CD4-positive, alpha-beta T cell treated with Interleukin-17A for 4 hours (primary cell): ENCODE results near the gene HAVCR2.

ENCODE experiments used
- DNase-seq: peaks from one replicate; pipeline ENCODE4 v3.0.0-alpha.2; 2020; ENCODE audit warnings: mixed read lengths

Gene HAVCR2

DNA sequence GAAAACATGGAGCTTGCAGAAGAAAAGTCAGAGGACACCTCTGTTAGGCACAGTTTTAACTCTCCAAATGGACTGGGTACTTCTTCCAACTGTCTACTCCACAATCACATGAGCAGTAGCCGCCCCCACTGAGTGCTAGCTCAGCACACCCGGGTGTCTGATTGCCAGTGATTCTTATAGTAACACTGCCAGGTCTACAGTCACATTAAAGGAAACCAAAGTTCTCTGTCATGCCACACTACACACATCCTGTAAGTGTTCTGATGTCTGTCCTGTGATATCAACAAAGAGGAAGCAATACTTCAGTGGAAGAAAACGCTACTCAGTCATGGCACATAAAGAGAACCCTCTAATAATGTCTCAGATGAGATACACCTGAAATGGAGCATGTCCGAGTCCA, at the start of gene HAVCR2:
TSS of gene HAVCR2 (minus strand) at position 69 of the 400 bp plus-strand sequence. CDS start at position 8, 61 bp downstream.
- DNase-seq: peak; percentile 70

DNA sequence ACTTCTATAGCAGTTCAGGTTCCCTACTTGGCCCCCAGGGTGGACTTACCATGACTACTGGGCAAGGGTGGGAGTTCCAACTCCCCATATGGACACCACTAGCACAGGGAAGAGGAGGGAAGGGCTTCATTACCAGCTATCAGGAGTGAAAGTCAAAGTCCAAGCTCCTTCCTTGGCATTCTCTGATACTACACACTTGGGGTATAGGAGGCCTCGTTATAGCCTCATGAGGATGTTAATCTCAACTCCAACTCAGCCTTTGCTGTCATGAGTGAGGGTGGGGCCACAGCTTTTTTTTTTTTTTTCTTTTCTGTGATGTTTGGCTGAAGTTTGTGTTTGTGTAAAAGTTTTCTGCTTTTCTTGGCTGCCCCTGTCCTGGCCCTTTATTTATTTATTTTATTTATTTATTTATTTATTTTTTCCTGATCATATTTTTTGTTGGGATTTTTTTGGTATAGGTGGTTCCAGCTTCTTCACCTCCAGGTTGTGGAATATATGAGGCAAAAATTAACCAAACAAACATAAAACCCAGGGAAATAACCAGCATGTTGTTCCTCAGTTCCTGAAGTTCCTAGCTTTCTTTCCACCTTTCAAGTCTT, 48.5 kb upstream of the HAVCR2 start:
- no peak for DNase-seq

DNA sequence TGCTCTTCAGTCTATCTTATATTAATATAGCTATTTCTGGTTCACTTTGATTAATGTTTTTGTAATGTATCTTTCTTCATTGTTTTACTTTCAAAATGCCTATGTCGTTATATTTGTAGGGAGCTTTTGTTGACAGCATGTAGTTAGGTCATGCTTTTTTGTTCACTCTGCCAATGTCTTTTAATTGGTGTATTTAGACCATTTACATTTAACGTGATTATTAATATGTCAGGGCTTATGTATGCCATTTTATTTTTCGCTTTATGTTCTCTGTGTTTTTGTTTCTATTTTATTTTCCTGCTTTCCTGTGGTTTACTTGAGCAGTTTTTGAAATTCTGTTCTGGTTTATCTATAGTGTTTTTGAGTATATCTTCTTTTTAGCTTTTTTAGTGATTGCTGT, 46.5 kb upstream of the HAVCR2 start:
- no peak for DNase-seq

DNA sequence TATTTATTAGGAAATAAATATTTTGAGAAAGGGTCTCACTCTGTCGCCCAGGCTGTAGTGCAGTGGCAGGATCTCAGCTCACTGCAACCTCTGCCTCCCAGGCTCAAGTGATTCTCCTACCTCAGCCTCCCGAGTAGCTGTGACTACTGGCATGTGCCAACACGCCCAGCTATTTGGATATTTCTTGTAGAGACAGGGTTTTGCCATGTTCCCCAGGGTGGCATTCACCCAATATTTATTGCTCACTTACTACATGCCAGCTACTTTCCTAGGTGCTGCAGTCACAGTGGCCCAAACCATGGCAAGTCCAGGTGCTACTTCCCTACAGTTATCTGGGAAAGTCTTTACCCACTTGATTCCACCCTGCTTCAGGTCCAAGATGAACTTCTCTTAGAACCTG, 42.2 kb upstream of the HAVCR2 start:
- no peak for DNase-seq

DNA sequence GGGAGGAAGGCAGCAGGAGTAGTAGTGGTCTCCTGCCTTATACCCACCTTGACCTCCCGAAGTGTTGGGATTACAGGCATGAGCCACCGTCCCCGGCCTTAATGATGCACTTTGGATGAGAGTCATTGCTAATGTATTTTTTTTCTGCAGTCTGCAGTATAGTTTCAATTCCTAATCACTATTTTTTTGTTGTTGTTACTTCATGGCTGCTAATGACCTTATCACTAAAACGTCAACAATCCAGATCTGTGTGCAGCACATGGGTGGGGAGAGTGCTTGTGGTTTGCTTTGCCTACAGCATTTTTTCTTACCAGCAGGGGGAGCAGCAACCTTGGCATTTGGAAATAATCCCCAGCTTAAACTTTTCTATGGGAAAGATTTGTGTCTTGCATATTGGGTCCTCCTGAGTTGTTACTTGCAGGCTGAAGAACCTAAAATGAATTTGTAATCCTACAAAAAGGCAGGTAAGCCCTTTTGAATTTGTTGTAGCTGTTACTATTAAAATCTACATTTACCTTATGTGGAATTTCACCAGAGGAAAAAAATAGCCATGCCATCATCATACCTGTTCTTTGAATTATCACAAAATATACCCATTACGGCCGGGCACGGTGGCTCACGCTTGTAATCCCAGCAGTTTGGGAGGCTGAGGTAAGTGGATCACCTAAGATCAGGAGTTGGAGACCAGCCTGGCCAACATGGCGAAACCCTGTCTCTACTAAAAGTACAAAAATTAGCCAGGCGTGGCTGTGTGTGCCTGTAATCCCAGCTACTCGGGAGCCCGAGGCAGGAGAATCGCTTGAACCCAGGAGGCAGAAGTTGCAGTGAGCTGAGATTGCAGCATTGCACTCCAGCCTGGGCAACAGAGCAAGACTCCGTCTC, 40.1 kb upstream of the HAVCR2 start:
- DNase-seq: peak; percentile 89

DNA sequence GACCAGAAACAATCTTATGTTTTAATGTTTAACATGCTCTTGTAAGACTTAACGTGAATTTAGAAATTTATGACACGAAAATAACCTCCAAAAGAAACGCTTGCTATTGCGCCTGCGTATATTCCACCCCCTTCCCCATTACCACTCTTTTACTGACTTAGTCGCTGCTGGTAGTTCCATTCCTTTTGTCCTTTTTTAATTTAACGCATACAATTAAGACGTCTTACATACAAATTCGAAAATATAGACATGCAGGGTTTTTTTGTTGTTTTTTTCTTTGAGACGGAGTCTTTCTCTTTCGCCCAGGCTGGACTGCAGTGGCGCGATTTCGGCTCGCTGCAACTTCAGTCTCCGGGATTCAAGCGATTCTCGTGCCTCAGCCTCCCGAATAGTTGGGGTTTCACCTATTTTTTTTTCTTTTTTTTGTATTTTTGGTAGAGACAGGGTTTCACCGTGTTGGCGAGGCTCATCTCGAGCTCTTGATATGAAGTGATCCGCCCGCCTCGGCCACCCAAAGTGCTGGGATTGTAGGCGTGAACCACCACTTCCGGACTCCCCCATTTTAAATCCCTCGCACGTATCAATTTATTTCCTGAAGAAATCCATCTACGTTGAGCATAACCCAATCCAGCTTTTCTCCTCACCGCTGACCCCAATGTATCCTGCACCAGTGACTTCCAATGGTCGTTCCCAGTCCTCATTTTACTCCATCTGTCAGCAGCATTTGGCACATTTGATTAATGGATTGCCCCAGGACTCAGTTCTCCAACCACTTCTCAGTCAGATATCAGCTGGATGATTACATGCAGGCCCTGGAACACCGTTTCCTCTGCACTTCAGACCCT, 34.5 kb upstream of the HAVCR2 start:
- DNase-seq: peak; percentile 66

DNA sequence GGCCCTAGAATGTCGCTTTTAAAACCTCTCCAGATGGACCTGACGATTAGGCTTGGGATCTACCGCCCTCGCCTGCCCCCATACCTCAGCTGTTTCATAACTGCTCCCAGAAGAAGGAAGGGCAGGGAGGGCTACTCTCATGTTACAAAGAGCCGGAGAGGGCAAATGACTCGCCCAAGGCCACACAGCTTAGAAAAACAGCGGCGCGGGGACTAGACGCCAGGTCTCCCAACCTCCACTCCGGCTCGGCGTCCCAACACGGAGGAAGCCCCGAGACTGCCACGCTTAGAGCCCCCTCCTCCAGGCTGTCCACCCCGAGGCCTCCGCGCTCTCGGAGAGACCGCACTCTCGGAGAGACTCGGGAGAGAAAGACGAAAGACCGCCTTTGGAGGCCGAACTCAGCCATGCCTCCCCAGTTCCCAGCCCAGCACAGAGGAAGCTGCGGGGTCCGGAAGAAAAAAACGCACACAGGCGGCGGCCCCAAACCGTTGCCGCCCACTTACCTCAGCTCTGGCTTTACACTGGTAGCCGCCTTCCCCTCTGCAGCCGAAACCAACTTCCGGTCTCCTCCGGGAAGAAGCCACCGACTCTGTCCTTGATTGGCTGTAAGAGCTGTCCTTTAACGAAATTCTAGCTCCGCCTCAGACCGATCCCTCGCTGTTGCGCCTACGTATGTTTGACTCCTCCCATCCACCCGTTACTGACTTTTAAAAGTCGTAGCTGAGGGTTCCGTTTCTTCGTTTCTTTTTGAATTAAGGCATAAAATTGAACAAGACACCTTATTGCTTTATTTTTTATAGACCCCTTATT, 33.7 kb upstream of the HAVCR2 start, which contains the start of gene MED7:
TSS of gene MED7 (minus strand) at position 549 of the 810 bp plus-strand sequence. CDS start 3,434 bp downstream, outside the sequence.
- peak; percentile 90 for DNase-seq

DNA sequence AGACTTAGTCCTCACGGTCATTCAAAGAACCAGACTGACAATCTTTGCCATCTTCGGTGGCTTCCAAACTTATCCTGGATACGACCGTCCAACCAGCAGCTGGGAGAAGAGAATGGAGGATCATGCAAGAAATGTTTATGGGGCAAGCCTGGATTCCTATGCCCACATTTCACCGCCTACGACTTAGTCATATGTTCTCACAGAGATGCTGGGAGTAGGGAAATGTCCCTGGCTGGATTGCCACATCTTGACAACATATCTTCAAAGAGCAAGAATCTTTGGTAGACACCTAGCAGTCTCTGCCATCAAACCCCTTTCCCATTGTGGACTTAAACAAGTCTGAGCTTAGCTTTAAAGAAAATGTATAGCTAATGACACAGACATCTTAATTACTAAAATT, 28.8 kb upstream of the HAVCR2 start:
- no peak for DNase-seq

DNA sequence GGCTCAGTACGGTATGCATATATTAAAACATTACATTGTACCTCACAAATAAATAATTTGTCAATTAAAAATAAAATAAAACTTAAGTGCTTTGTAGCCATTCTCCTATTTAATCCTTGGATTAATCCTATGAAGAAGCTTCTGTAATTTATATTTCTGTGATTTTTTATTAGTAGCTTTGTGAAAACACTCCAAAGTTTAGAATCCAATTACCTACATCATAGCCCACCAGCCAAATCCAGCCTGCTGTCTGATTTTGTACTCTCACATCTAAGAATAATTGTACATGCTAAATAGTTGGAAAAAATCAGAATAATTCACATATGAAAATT, 23.4 kb upstream of the HAVCR2 start:
- DNase-seq: no peak

DNA sequence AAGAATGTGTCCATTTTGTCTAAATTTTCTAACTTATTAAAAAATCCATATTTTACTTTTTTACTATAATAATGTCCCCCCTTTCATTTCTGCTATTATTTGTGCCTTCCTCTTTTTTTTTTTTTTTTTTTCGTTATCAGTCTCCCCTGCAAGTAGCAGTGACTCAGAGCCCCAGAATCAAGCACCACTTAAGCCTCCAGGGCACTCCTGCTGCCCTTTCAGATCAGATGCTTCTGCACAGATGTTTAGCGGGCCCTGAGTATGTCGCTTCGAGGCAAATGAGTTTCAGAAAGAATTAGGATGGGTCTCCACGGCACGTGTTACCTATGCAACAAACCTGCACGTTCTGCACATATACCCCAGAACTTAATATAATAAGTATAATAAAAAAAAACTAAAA, 22.1 kb upstream of the HAVCR2 start:
- no peak for DNase-seq

DNA sequence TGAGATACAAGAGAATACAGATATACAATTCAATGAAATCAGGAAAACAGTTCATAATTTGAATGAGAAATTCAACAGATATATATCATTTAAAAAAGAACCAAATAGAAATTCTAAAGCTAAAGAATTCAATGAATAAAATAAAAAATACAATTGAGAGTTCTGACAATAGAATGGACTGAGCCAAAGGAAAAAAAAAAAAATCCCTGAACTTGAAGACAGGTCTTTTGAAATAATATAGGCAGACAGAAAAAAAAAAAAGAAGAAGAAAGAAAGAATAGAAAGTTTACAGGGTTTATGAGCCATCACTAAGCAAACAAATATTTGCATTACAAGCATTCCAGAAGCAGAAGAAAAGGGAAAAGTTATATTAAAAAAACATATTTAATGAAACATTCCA, 12.9 kb upstream of the HAVCR2 start:
- no peak for DNase-seq

DNA sequence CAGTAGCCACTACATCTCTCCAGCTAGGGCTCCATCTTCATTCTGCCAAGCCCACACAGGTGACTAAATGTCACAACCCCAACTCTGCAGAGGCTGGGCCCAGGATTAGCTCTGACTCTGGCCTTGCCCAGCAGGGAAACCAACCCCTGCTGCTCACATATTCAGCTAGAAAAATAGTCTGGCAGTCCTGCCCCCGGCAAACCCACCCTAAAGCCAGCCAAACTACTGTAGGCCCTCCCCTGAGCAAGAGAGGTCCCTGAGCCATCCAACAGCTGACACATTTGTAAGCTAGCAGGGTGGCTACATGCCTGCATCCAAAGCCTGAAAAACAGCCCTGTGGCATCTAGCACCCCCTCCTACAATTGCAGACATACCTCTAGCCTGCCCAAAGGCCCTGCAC, 11.3 kb upstream of the HAVCR2 start:
- DNase-seq: no peak

DNA sequence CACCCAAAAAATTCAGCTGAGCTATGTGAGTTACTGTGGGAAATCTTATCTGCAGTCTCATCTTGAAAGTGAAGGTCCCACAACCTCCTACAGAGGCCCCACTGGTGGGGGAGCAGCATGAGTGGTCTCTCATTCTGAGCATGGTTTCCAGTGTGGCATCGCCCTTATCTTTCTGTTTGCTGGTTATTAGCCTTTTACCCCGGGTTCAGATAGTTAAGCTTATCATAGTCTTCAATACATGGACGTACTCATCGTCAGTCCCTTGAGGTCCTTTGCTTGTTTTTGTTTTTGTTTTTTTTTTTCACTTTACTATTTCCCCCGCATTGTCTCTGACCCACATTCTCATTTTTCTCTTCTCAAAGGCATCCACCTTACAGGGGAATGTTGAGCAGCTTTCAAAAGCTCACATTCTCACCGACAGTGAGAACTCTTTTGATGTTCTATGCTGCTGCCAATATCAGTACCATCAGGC, 7.7 kb upstream of the HAVCR2 start:
- no peak for DNase-seq

DNA sequence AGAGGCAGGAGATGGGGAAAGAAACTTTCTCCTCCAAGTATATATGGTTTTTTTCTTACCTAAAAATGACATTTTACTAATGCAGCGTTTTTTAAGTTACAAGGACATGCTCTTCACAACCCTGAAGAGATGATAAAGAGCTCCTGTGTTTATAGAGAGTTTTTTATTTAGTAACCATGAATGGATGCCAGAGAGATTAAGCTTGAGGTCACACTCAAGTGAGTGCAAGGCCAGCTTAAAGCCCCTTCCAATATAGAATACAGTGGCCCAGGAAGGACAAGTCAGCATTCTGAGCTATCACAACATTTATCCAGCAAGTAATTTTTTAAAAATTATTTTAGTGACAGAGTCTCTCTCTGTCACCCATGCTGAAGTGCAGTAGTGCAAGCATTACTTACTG, 6.7 kb upstream of the HAVCR2 start:
- no peak for DNase-seq

DNA sequence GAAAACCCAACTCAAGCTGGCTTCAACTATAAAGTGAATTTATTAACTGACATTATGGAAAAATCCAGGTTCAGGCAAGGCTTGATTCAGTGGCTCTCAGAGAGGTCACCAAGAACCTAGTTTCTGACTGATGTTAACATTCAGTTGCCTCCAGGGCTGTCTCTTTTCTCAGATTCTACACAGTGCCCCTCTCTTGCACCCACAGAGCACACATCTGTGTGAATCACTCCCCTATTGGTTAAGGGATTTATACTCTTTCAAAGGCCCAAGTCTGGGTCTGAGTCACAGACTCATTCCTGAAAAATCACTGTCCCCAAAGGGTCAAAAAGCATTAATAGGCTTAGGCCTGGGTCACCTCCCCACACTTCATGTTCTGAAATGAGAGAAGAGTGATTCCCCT, 6.2 kb upstream of the HAVCR2 start:
- no peak for DNase-seq

DNA sequence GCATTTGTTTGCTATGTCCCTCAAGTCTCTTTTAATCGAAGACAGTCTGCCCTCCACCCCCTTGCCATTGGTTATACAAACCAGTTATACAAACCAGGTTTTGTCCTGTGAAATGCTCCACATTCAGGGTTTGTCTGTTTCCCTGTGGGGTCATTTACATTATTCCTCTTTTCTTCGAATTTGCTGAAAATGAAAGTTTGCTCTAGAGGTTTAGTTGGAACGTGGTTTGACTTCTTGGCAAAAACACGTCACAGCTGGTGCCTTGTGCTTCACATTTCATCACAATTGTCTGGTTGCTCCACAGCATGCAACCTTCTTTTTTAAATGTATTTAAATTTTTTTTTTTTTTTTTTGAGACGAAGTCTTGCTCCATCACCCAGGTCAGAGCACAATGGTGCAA, 4.2 kb upstream of the HAVCR2 start:
- DNase-seq: no peak

DNA sequence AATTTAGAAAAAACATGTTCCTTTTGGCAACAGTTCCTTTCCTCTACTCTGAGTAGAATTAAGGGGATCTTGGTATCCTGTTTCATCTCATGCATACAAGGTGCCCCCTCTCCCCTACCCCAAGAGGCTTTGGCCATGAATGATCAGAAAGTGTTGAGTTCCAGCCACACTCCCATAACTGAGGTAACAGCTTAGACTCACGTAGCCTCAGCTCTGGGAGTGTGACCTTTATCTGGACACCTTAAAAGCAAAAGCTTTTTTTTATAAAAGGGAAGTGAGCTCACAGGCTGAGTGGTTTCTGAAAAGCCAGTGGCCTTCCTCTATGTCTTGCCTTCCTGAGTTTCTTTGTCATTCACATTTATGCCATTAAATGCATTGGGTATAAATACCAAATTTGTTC, 900 bp upstream of the HAVCR2 start:
- peak; percentile 40 for DNase-seq

DNA sequence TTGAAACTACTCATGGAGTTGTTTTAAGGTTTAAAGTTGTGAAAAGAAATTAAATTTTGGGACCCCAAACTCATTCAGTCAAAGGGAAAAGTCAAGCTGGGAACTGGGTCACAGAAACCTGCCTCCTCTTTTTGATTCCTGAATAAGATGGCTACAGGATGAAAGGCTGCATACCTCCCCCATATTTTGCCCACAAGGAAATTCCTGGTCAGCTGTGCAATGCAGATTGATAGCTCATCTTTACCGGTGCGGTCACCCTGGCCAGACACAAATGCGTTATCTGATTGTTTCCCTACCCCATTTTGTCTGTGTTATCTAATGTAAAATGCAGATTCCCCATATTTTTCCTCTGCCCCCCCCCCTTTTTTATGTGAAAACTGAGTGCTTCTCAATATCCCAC, 1.3 kb downstream of the HAVCR2 start:
- no peak for DNase-seq

DNA sequence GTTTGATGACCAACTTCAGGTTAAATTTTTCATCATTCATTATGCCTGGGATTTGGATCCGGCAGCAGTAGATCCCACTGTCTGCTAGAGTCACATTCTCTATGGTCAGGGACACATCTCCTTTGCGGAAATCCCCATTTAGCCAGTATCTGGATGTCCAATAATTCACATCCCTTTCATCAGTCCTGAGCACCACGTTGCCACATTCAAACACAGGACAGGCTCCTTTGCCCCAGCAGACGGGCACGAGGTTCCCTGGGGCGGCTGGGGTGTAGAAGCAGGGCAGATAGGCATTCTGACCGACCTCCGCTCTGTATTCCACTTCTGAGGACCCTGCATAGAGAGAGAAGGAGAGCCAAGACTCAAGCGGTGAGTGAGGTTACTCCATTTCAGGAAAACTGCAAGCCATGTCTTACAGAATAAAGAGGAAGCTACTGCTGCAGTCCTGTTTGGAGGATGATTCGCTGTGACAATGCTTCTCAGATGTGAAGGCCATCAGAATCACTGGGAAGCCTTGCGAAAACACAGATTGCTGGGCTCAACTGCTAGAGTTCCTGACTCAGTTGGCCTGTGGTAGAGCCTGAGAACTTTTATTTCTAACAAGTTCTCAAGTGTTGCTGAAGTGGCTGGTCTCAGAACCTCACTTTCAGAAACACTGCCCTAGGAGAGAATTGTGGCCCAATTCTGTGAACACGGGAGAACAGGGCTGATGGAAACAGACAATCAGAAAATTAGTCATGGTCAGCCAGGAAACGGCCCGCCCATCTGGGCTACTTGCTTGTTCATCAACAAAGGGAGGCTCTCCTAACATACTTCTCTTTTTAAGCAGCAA, 2.0 kb downstream of the HAVCR2 start:
- DNase-seq: peak; percentile 15

DNA sequence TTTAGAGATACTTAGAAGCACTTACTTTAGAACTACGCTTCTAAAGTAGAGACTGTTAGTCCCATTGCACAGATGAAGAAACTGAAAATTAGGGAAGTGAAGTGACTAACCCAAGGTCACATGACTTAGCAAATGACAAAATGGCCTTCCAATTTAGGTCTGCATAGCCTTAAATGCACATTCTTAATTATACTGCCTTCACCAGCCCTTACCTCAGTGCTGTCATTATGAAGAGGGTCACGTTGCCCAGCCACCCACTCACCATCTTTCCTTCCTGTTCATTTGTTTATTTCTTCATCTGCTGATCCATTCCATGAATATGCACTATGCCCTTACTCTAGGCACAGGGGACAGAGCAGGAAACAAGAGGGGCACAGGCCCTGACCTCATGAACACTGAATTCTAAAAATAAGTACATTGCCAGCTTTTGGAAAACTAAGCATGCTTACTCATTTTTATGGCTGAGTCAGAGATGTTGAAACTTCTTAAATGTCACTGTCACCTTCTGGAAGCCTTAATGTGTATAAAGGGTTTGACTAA, 8.6 kb downstream of the HAVCR2 start:
- no peak for DNase-seq

DNA sequence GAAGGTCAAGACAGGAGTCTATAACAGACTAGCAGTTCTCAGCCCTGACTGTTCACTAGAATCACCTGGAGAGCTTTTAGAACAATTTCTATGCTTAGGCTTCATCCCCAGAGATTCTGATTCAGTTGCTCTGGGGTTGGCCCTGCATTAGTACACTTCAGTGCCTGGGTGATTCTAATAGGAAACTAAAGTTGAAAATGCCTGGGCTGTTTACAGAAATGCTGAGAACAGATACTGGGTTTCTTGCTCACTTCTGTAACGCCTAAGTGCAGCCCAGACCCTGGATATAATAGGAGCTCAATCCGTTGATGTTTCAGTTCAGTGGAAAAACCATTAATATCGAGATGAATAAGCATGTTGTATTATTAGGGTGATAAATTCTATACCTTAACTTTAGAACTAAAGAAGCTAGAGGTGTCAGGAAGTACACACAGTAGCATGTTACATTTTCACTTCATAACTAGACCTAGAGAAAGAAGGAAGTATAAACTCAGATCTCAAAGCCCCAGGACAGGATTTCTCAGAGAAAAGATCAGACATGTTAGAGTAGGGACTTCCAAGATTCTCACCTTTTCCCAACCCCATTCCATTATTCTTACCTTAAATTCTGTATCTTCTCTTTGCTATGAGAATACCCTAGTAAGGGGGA, 20.4 kb downstream of the HAVCR2 start:
- DNase-seq: no peak
